DMS153 treated with DMSO at 0.1 percent for 48 hours (cell line): ENCODE data around the gene MSH2.
A peak's percentile ranks its signal among the peaks of the same experiment; 100 is the strongest.
"Not testable (repeated sequence)": the region's sequence is repeated elsewhere in the genome, so short reads cannot be mapped to it uniquely, and the experiment has no call there.

Experiments used
- DNase-seq: peaks from one replicate; lab custom pipeline; 2025; ENCODE audit not compliant: unreplicated experiment; lab: John Stamatoyannopoulos, UW

MSH2 gene

DNA sequence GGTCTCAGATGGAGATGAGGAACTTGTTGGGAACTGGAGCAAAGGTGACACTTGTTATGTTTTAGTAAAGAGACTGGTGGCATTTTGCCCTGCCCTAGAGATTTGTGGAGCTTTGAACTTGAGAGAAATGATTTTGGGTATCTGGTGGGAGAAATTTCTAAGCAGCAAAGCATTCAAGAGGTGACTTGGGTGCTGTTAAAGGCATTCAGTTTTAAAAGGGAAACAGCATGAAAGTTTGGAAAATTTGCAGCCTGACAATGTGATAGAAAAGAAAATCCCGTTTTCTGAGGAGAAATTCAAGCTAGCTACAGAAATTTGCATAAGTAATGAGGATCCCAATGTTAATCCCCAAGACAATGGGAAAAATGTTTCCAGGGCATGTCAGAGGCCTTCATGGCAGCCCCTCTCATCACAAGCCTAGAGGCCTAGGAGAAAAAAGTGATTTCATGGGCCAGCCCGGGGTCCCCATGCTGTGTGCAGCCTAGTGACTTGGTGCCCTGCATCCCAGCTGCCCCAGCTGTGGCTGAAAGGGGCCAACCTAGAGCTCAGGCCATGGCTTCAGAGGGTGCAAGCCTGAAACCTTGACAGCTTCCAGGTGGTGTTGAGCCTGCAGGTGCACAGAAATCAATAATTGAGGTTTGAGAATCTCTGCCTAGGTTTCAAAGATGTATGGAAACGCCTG is 3.8 kb downstream of the MSH2 start:
- not testable (repeated sequence) for DNase-seq

GRCh38 chr2:47407976-47408375 is 5.0 kb downstream of the MSH2 start:
- DNase-seq, result not testable (repeated sequence)

GRCh38 chr2:47414682-47415458 is 11.9 kb downstream of the MSH2 start:
- DNase-seq, result no peak

DNA sequence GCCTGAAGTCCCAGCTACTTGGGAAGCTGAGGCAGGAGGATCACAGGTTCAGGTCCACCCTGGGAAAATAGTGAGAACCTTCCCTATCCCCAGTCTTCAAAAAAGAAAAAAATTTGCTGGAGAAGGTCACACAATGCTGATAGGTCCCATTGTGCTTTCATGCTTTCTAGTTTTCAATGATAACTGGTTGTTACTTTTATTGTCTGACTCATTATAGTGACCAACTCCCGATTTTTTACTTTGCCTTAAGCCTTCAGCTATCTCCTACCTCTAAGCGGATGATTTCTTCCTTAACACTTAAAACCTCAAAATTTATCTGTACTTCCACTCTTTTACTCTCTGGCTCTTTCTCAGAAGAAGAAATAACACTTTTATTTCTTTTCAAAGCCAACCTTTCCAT is 17.3 kb downstream of the MSH2 start:
- no peak for DNase-seq

DNA sequence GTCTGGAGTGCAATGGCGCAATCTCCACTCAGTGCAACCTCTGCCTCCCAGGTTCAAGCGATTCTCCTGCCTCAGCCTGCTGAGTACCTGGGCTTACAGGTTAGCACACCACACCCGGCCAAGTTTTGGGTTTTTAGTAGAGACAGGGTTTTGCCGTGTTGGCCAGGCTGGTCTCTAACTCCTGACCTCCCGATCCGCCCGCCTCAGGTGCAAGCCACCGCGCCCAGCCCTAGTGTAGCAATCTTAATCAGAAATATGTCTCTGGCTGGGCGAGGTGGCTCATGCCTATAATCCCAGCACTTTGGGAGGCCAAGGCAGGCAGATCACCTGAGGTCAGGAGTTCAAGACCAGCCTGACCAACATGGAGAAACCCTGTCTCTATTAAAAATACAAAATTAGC is 17.7 kb downstream of the MSH2 start:
- not testable (repeated sequence) for DNase-seq

DNA sequence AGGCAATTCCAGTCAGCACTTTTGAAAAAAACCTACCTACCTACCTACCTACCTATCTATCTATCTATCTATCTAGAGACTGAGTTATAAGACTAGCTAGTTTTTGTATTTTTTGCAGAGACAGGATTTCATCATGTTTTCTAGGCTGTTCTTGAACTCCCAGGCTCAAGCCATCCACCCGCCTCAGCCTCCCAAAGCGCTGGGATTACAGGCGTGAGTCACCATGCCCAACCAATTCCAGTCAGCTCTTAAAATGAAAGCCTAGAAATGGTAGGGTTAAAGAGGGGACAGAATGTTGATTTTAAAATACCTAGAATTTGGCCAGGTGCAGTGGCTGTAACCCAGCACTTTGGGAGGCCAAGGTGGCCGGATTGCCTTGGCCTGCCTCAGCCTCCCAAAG is 19.1 kb downstream of the MSH2 start:
- DNase-seq, result no peak

DNA sequence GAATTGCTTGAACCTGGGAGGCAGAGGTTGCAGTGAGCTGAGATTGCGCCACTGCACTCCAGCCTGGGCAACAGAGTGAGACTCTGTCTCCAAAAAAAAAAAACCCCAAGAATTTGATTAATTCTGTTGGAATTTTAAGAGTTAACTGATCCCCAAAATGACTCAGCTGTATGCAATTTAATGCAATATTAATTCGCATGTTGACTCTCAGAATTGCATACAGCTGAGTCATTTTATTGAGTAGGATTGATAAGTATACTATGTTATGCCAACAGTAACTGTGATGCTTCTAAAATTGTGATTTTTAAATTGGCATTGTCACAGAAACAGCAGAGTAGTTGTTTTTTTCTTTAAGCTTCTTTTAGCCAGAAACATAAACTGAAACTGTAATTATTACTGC is 19.6 kb downstream of the MSH2 start:
- no peak for DNase-seq

GRCh38 chr2:47426786-47427185 is 23.8 kb downstream of the MSH2 start:
- DNase-seq, result no peak

DNA sequence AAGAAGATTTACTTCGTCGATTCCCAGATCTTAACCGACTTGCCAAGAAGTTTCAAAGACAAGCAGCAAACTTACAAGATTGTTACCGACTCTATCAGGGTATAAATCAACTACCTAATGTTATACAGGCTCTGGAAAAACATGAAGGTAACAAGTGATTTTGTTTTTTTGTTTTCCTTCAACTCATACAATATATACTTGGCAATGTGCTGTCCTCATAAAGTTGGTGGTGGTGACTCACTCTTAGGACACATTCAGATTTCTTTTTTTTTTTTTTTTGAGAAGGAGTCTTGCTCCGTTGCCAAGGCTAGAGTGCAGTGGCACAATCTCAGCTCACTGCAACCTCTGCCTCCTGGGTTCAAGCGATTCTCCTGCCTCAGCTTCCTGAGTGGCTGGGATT is 26.8 kb downstream of the MSH2 start:
- no peak for DNase-seq

DNA sequence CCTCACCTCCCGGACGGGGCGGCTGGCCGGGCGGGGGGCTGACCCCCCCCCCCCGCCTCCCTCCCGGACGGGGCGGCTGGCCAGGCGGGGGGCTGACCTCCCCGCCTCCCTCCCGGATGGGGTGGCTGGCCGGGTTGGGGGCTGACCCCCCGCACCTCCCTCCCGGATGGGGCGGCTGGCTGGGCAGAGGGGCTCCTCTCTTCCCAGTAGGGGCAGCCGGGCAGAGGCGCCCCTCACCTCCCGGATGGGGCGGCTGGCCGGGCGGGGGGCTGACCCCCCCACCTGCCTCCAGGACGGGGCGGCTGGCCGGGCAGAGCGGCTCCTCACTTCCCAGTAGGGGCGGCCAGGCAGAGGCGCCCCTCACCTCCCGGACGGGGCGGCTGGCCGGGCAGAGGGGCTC is 30.1 kb downstream of the MSH2 start:
- not testable (repeated sequence) for DNase-seq

GRCh38 chr2:47433445-47433844 is 30.5 kb downstream of the MSH2 start:
- not testable (repeated sequence) for DNase-seq

DNA sequence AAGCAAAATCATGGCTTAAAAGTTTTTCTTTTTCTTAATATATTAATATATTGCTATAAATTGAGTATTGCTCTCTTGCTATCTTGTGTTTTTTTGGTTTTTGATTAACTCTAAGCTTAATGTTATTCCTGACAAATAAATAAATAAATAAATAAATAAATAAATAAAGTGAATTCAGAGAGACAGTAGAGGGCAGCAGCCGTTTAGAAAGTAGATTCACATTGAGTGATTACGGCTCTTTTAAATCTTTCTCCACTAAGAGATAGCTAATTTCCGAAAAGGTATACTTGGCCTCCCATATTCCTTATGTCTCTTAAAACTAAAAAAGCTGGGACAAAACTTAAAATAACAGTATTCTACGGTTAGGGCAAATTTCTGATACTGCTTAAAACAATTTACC is 34.3 kb downstream of the MSH2 start:
- peak; percentile 8 for DNase-seq

GRCh38 chr2:47438106-47438505 is 35.1 kb downstream of the MSH2 start:
- DNase-seq, result no peak

GRCh38 chr2:47438783-47439182 is 35.8 kb downstream of the MSH2 start:
- no peak for DNase-seq

- DNase-seq, result no peak
Observed at GRCh38 chr2:47451790-47452189, 48.8 kb downstream of the MSH2 start.

GRCh38 chr2:47452761-47453160 is 49.8 kb downstream of the MSH2 start:
- DNase-seq, result no peak

- DNase-seq, result not testable (repeated sequence)
Observed at GRCh38 chr2:47454818-47455217, 51.9 kb downstream of the MSH2 start.

DNA sequence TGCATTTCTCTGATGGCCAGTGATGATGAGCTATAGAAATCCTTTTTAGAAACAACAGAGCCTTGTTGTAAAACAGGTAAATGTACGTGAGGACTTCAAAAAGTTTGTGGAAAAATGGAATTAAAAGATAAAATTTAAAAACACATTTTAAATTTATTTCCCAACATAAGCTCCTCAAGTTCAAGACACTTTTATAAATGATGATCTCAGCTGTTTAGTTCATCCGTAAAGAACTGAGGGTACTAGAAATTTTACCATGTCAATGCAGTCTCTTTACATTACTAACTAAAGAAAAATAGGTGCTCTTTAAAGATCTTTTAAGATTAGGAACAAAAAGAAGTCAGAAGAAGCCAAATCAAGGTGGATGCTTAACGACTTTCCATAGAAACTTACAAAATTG is 52.5 kb downstream of the MSH2 start:
- DNase-seq, result no peak

DNA sequence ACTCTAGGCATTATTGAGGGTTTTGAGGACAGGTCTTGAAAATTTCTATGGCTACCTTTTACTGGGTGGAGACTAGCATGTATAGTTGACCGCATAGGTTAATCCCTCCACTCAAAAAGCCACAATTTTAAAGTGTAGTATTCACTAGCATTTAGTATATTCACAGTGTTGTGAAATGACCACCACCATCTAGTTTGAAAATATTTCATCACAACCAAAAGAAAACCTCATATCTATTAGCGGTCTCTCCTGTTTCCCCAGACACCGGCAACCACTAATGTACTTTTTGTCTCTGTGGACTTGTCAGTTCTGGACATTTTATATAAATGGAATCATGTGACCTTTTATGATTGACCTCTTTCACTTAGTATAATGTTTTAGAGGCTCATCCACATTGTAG is 53.9 kb downstream of the MSH2 start:
- no peak for DNase-seq

GRCh38 chr2:47457268-47457667 is 54.3 kb downstream of the MSH2 start:
- no peak for DNase-seq

- no peak for DNase-seq
Observed at GRCh38 chr2:47459021-47459420, 56.1 kb downstream of the MSH2 start.

DNA sequence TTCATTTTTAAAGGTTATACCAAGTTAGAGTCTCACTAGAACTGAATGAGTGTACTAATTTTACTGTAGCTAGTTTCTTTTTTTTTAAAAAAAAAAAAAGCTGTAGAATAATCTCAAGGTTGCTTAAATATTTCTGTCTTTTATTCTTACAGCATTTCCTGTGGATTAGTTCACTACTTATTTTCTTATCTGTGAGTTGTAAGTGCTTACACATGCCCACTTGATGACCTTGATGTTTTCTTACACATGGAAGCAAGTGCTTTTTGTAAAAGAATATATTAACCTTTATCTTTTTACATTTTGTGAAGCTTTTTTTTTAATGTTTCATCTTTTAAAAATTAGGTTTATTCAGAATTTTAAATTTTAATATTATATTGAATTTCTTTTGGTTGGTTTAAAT is 57.8 kb downstream of the MSH2 start:
- no peak for DNase-seq
